ENCODE data around the gene NACA.

The NACA gene

DNA sequence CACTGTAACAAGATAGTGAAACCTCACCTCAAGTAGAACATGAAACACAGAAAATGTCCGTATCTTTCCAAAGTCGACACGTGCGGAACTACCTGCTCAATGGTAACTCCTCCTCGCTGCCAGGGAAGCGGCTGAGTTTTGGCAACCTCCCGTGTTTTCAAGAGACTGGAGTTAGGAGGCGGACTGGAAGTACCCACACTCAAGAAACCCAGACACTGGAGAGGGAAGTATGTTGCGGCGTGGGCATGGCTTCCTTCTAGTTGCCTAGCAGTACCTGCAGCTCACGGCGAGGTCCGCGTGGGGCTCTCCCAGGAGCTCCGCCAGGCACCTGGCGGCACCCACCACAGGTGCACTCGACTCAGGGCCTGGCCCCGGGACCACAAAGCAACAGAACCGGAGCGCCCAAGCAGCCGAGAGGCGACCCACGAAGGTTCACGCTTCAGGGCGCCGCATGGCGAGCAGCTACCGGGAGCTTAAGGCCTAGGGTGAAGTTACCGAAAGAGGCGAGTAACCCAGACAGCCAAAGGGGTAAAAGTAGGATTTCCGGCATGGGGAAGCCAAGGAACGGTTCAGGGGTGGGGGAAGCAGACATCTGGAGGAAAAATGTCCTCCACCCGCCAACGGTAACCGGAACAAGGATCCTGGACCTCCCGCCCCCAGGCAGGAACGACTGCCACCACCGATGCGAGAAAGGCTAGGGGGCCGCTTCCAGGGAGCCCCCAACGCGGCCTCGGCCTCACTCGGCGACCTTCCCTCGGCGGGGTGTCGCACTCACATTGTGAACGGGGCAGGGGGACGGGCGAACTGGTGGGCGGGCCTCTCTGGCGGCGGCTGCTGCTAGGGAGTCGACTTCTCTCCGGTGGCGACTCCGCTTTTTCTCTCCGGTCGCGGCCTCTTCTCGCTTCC, 37.6 kb downstream of the NACA start:
- peak; percentile 47 for DNase-seq (ENCODE audit: low read depth)

DNA sequence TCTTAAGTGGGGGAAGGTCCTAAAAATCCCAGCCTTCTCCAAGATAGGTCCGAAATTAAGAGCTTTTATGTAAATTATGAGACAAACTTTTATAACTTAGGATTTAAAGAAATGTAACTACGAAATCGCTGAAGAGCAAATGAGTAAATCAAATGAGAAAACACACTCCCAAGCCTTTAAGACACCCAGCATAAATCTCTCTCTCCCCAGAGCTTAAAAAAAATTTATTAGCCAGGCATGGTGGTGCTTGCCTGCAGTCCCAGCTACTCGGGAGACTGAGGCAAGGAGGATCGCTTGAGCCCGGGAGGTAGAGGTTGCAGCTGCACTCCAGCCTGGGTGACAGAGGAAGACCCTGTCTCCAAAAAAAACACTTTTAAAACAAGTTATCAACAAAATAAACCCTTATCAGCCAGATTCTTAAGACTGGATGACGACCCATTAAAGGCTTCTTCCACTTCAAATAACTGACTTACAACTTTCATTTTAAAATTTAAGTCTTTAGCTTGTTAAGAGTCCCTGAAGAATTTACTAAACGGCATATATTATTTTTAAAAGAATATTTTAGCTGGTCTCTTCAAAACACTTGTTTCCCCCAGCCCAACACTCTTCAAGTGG, 40.2 kb downstream of the NACA start:
- DNase-seq (ENCODE audit: low read depth), result no peak

DNA sequence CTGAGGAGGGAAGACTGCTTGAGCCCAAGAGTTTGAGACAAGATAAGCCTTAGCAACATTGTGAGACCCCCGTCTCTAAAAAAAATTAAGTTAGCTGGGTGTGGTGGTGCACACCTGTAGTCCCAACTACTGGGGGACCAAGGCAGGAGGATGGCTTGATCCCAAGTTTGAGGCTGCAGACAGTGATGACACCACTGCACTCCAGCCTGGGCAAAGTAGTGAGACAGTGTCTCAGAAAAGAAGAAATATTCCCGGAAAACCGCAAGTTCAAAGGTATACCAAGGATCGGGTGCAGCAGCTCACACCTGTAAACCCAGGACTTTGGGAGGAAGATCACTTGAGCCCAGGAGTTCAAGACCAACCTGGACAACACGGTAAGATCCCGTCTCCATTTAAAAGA, 42.8 kb downstream of the NACA start:
- no peak for DNase-seq (ENCODE audit: low read depth)

DNA sequence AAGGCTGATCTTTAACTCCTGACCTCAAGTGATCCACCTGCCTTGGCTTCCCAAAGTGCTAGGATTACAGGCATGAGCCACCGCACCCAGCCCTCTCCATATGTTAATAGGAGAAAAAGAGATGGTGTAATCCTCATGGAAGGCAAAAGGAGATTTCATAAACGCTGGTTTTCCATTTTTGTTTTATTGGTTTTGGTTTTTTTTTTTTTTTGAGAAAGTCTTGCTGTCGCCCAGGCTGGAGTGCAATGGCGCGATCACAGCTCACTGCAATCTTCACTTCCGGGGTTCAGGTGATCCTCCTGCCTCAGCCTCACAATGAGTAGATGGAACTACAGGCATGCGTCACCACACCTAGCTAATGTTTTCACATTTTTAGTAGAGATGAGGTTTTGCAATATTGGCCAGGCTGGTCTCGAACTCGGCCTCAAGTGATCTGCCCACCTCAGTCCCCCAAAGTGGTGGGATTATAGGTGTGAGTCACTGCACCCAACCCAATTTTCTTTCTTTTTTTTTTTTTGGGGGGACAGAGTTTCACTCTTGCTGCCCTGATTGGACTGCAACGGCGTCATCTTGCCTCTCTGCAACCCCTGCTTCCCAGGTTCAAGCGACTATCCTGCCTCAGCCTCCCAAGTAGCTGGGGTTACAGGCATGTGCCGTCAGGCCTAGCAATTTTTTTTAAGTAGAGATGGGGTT, 45.1 kb downstream of the NACA start:
- DNase-seq (ENCODE audit: low read depth), result no peak

DNA sequence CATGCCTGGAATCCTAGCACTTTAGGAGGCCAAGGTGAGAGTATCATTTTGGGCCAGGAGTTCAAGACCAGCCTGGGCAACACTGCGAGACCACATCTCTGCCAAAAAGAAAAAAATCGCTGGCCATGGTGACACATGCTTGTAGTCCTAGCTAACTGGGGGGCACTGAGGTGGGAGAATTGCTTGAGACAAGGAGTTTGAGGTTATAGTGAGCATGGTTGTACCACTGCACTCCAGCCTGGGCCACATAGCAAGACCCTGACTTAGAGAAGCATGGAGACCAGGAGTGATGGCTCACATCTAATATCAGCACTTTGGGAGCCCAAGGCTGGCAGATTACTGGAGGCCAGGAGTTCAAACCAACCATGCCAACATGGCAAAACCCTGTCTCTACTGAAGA, 46.2 kb downstream of the NACA start:
- DNase-seq (ENCODE audit: low read depth), result no peak

DNA sequence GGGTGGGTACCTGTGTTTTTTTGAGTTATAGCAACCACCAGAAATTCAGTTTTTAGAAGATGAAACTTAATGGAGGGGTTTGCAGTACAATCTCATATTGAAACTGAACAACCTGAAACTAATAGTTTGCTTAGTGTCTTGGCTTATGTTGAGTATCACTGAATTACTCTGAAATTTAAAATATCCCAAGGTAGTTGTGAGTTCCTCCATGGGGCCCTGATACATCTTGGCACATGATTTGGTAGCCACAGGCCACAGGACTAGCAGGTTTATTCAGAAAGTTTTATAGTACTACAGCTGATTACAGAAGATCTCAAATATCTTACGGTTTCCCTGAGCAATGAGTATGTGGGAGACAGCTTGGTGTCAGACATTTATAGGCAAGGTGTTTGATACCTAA, 47.4 kb downstream of the NACA start:
- no peak for DNase-seq (ENCODE audit: low read depth)

DNA sequence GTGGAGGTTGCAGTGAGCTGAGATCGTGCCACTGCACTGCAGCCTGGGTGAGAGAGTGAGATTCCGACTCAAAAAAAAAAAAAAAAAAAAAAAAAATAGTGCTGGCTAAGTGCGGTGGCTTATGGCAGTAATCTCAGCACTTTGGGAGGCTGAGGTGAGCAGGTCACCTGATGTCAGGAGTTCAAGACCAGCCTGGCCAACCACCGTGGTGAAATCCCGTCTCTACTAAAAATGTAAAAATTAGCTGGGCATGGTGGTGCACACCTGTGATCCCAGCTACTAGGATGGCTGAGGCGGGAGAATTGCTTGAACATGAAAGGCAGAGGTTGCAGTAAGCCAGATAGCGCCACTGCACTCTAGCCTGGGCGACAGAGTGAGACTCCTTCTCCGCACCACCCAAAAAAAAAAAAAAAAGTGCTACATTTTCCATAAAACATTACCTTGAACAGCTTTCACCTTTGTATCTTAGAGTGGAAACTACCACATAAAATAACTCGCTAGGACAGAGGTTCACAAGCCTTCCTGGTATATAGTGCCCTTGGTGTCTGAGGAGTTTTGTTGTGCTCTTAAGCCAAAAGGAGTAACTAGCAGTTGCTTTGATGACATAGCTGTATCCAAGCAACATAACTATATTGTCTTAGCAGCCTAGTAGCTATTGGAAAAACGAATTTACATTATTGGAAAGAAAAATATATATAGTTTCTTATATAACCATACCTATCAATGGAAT, 48.1 kb downstream of the NACA start:
- no peak for DNase-seq (ENCODE audit: low read depth)

DNA sequence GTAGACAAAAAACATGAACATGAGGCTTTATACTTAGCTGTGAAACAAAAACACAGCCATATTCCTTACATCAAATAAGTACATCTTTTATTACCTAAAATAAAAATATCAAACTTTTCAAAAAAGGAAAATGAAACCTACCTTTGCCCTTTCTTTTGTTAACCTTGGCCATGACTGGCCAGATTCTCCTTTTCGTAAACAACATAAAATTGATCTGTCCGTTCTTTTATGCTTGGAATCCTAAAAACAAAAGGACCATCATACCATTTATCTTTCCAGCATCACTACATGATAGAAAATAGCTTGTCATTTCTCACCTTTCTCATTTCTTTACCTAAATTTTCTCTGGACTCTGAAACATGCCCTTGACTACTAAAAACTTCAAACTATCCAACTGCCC, 53.5 kb downstream of the NACA start:
- DNase-seq (ENCODE audit: low read depth), result no peak

DNA sequence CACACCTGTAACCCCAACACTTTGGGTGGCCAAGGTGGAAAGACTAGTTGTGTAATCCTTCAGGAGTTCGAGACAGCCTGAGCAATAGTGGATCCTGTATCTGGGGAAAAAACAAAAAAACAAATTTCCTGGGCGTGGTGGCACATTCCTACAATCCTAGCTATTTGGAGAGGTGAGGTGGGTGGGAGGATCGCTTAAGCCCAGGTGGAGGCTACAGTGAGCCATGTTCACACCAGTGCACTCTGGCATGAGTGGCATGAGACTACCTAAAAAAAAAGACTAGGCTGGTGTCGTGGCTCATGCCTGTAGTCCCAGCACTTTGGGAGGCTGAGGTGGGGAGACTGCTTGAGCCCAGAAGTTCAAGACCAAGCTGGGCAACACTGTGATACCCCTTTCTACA, 54.3 kb downstream of the NACA start:
- no peak for DNase-seq (ENCODE audit: low read depth)

DNA sequence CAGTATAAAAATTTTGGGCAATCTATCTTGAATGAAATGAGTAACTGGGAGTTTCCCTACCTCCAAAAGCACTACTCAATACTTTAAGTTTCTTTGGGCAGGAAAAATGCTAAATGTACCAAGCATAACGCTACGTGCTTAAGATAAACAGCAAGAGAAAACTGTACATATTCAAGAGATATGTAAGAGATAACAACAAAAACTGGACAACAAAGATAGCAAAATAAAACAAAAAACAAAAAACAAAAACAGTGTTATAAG, 57.0 kb downstream of the NACA start:
- no peak for DNase-seq (ENCODE audit: low read depth)

All from amniotic epithelial cell (primary cell).